Neural cell (in vitro differentiated cells): ENCODE results near the gene IRS1. TPM values are rescaled to one million over a fixed set of nuclear protein-coding genes. Genes with fewer than 3 reads are reported as not detected.

Source experiments
- H2AFZ ChIP-seq: fragments of 200-600, 300-800 bp; sonication (generic), shearing (Covaris generic); 2 replicates; pipeline ENCODE4 v1.6.0; 2014; ENCODE audit warnings: low read depth, mild to moderate bottlenecking, antibody characterized with exemption, low read length, moderate library complexity
- H3F3A ChIP-seq: fragments of 200-600 bp; shearing (Covaris generic); 2 replicates; pipeline ENCODE4 v1.6.1; 2016; ENCODE audit warnings: mild to moderate bottlenecking, moderate library complexity, mixed read lengths, antibody characterized with exemption, low read length; ENCODE audit not compliant: insufficient read depth, poor library complexity, severe bottlenecking
- H3K27ac ChIP-seq: fragments of 200-600, 300-800 bp; sonication (generic), shearing (Covaris generic); 2 replicates; pipeline ENCODE4 v1.5.1; 2014; ENCODE audit warnings: mild to moderate bottlenecking, low read length, moderate library complexity
- H3K27me3 ChIP-seq: fragments of 300-800, 200-600 bp; sonication (generic), shearing (Covaris generic); 2 replicates; pipeline ENCODE4 v1.6.0; 2014; ENCODE audit warnings: mild to moderate bottlenecking, low read depth, low read length, moderate library complexity; ENCODE audit not compliant: insufficient read depth
- H3K36me3 ChIP-seq: fragments of 300-800, 200-600 bp; sonication (generic), shearing (Covaris generic); 2 replicates; pipeline ENCODE4 v1.5.1; 2014; ENCODE audit warnings: mild to moderate bottlenecking, antibody characterized with exemption, low read length, moderate library complexity; ENCODE audit not compliant: insufficient read depth
- H3K4me2 ChIP-seq: fragments of 300-800, 200-600 bp; sonication (generic), shearing (Covaris generic); 2 replicates; pipeline ENCODE4 v1.6.0; 2014; ENCODE audit warnings: mild to moderate bottlenecking, low read length
- H3K4me3 ChIP-seq: fragments of 300-800, 200-600 bp; sonication (generic), shearing (Covaris generic); 2 replicates; pipeline ENCODE4 v1.5.1; 2014; ENCODE audit warnings: mild to moderate bottlenecking, low read length, moderate library complexity
- H3K79me2 ChIP-seq: fragments of 200-600 bp; shearing (Covaris generic); replicated peaks from 2 replicates; pipeline ENCODE4 v1.6.0; 2014; ENCODE audit warnings: mild to moderate bottlenecking, low read length, moderate library complexity; ENCODE audit not compliant: insufficient read depth
- H3K9ac ChIP-seq: fragments of 300-800, 200-600 bp; sonication (generic), shearing (Covaris generic); 2 replicates; pipeline ENCODE4 v1.6.1; 2016; ENCODE audit warnings: mild to moderate bottlenecking, low read length, mixed read lengths
- H3K9me2 ChIP-seq: fragments of 200-600 bp; shearing (Covaris generic); 2 replicates; pipeline ENCODE4 v1.6.1; 2016; ENCODE audit warnings: mild to moderate bottlenecking, low read length, mixed read lengths; ENCODE audit not compliant: insufficient read depth
- H3K9me3 ChIP-seq: fragments of 200-600, 300-800 bp; sonication (generic), shearing (Covaris generic); 2 replicates; pipeline ENCODE4 v1.6.1; 2016; ENCODE audit warnings: mild to moderate bottlenecking, mixed run types, low read length, moderate library complexity, mixed read lengths
- H4K20me1 ChIP-seq: fragments of 200-600 bp; shearing (Covaris generic); 2 replicates; pipeline ENCODE4 v1.6.1; 2016; ENCODE audit warnings: mild to moderate bottlenecking, mixed run types; ENCODE audit not compliant: insufficient read depth
- CTCF ChIP-seq: fragments of 450-650 bp; IDR thresholded peaks from 2 replicates; pipeline ENCODE4 v1.5.1; 2014; ENCODE audit warnings: antibody characterized with exemption, mild to moderate bottlenecking, moderate library complexity; ENCODE audit not compliant: poor library complexity, severe bottlenecking
- EP300 ChIP-seq: fragments of 450-650 bp; conservative IDR thresholded peaks from 2 replicates; pipeline ENCODE4 v1.6.1; 2014; ENCODE audit warnings: antibody characterized with exemption, mild to moderate bottlenecking, moderate library complexity; ENCODE audit not compliant: poor library complexity, severe bottlenecking
- EZH2 ChIP-seq: fragments of 200-600, 300-800 bp; shearing (Covaris generic), sonication (generic); IDR thresholded peaks from 2 replicates; pipeline ENCODE4 v1.6.1; 2014; ENCODE audit warnings: antibody characterized with exemption, low read length, borderline replicate concordance, mild to moderate bottlenecking; ENCODE audit not compliant: insufficient read depth, poor library complexity, severe bottlenecking
- MXI1 ChIP-seq: fragments of 450-650 bp; conservative IDR thresholded peaks from 2 replicates; pipeline ENCODE4 v1.6.1; 2014; ENCODE audit warnings: antibody characterized with exemption, mild to moderate bottlenecking; ENCODE audit not compliant: poor library complexity, severe bottlenecking
- POLR2AphosphoS5 ChIP-seq: IDR thresholded peaks from 2 replicates; pipeline ENCODE4 v1.6.1; 2012
- RAD21 ChIP-seq: fragments of 450-650 bp; conservative IDR thresholded peaks from 2 replicates; pipeline ENCODE4 v1.6.1; 2014; ENCODE audit warnings: antibody characterized with exemption, mild to moderate bottlenecking, moderate library complexity
- SMC3 ChIP-seq: fragments of 450-650 bp; conservative IDR thresholded peaks from 2 replicates; pipeline ENCODE4 v1.6.1; 2014; ENCODE audit warnings: antibody characterized with exemption, mild to moderate bottlenecking, moderate library complexity; ENCODE audit not compliant: poor library complexity
- TAF1 ChIP-seq: IDR thresholded peaks from 2 replicates; pipeline ENCODE4 v1.6.1; 2012; ENCODE audit warnings: low read depth
- polyA plus RNA-seq: library from polyadenylated mRNA; depleted of rRNA; stranded (reverse); fragments of >200 nt; gene quantifications from 2 replicates; pipeline ENCODE4 v1.2.3, GENCODE V29; 2014
- TF ChIP-seq, protein P1 (sequence below): IDR thresholded peaks from 2 replicates; pipeline ENCODE4 v1.6.1; 2012; ENCODE audit warnings: borderline replicate concordance

The IRS1 gene
- polyA plus RNA-seq, 1 donor from 2014 or later: 7.2 TPM

- no peak overlapping the region for H3K9ac ChIP-seq
- H3K27ac ChIP-seq: no peak overlapping the region
These were observed 3.4 kb downstream of the IRS1 start for GRCh38 chr2:226796012-226796839.

GRCh38 chr2:226795281-226796011, 4.2 kb downstream of the IRS1 start:
- Histone ChIP-seq H2AFZ (no peak overlapping the region), H3K9ac (peak overlapping the region; percentile 75), H3K4me2 (no peak overlapping the region), H3K4me3 (peak overlapping the region; percentile 97), H4K20me1 (no peaks in the 10 kb centered on the region), H3K9me3 (peaks cover 2% of the 10 kb centered on the region), H3K79me2 (peaks cover 81% of the 10 kb centered on the region), H3K36me3 (peaks cover 12% of the 10 kb centered on the region), H3K27ac (peak overlapping the region; percentile 3), H3K27me3 (no peaks in the 10 kb centered on the region), H3K9me2 (no peaks in the 10 kb centered on the region), H3F3A (peaks cover 3% of the 10 kb centered on the region)
- TF ChIP-seq MXI1 (no peak), POLR2AphosphoS5 (no peak), EZH2 (no peak), CTCF (no peak), SMC3 (no peak), TAF1 (no peak)

More at GRCh38 chr2:226796012-226796839, 3.4 kb downstream of the IRS1 start:
- TF ChIP-seq SMC3 (no peak), EP300 (no peak), RAD21 (no peak), MXI1 (no peak), CTCF (no peak), POLR2AphosphoS5 (no peak), EZH2 (no peak), TAF1 (no peak)
- TF ChIP-seq, protein P1, sequence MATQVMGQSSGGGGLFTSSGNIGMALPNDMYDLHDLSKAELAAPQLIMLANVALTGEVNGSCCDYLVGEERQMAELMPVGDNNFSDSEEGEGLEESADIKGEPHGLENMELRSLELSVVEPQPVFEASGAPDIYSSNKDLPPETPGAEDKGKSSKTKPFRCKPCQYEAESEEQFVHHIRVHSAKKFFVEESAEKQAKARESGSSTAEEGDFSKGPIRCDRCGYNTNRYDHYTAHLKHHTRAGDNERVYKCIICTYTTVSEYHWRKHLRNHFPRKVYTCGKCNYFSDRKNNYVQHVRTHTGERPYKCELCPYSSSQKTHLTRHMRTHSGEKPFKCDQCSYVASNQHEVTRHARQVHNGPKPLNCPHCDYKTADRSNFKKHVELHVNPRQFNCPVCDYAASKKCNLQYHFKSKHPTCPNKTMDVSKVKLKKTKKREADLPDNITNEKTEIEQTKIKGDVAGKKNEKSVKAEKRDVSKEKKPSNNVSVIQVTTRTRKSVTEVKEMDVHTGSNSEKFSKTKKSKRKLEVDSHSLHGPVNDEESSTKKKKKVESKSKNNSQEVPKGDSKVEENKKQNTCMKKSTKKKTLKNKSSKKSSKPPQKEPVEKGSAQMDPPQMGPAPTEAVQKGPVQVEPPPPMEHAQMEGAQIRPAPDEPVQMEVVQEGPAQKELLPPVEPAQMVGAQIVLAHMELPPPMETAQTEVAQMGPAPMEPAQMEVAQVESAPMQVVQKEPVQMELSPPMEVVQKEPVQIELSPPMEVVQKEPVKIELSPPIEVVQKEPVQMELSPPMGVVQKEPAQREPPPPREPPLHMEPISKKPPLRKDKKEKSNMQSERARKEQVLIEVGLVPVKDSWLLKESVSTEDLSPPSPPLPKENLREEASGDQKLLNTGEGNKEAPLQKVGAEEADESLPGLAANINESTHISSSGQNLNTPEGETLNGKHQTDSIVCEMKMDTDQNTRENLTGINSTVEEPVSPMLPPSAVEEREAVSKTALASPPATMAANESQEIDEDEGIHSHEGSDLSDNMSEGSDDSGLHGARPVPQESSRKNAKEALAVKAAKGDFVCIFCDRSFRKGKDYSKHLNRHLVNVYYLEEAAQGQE: no peak
- Histone ChIP-seq H3K4me3 (peak overlapping the region; percentile 97), H3K9me2 (no peaks in the 10 kb centered on the region), H3K9me3 (peaks cover 2% of the 10 kb centered on the region), H3K27me3 (no peaks in the 10 kb centered on the region), H3F3A (peaks cover 3% of the 10 kb centered on the region), H2AFZ (no peak overlapping the region), H4K20me1 (no peaks in the 10 kb centered on the region), H3K36me3 (peaks cover 12% of the 10 kb centered on the region), H3K4me2 (no peak overlapping the region), H3K79me2 (peaks cover 74% of the 10 kb centered on the region)
